Measurements from ENCODE around the gene SETD7.
A peak's percentile ranks its signal among the peaks of the same experiment; 100 is the strongest.

Gene SETD7

DNA sequence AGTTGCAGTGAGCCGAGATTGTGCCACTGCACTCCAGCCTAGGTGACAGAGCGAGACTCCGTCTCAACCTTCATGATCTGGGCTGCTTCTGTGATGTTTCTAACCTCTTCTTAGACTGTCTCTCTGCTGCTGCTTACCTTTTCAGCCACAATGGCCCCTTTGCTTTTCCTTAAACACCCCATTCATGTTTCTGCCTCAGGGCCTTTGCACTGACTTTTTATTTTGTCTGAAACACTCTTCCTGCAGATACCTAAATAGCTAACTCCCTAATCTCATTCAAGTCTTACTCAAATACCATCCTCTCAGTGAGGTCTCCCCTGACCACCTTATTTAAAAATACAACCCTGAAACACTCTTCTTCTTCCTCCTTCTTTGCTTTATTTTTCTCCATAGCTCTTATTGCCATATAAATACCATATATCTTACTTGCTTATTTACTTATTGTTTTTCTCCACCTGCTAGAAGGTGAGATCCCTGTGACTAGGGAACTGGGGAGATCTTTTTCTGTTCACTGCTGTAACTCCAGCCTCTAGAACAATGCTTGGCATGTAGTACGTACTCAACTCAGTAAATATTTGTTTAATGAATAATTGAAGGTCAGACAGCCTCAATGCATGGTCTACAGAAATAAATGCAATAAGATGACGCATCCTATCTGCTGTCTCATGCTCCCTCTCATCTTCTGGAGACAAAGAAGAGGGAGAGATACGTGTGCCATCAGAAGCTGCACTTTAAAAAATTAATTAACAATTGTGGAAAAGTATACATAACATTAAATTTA lies 43.8 kb upstream of the SETD7 start:
- no peak overlapping the region for H3K4me3 ChIP-seq
- intact Hi-C loops (cut with DNase I; ENCODE audit: low total_unique reads), result no loop called here
- no peaks in the 10 kb centered on the region for H3K36me3 ChIP-seq
- no peak overlapping the region for H3K27ac ChIP-seq
- H3K27me3 ChIP-seq, result peaks cover 0 to 3% of the 10 kb centered on the region in 2 donors
- DNase-seq, result no peak
- H3K9me3 ChIP-seq, result no peaks in the 10 kb centered on the region
- H3K4me1 ChIP-seq, result peaks cover 0 to 6% (median 0%) of the 10 kb centered on the region in 4 donors
- TF ChIP-seq, protein P1, sequence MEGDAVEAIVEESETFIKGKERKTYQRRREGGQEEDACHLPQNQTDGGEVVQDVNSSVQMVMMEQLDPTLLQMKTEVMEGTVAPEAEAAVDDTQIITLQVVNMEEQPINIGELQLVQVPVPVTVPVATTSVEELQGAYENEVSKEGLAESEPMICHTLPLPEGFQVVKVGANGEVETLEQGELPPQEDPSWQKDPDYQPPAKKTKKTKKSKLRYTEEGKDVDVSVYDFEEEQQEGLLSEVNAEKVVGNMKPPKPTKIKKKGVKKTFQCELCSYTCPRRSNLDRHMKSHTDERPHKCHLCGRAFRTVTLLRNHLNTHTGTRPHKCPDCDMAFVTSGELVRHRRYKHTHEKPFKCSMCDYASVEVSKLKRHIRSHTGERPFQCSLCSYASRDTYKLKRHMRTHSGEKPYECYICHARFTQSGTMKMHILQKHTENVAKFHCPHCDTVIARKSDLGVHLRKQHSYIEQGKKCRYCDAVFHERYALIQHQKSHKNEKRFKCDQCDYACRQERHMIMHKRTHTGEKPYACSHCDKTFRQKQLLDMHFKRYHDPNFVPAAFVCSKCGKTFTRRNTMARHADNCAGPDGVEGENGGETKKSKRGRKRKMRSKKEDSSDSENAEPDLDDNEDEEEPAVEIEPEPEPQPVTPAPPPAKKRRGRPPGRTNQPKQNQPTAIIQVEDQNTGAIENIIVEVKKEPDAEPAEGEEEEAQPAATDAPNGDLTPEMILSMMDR (IDR thresholded peaks at IDR 0.05), result no peak

DNA sequence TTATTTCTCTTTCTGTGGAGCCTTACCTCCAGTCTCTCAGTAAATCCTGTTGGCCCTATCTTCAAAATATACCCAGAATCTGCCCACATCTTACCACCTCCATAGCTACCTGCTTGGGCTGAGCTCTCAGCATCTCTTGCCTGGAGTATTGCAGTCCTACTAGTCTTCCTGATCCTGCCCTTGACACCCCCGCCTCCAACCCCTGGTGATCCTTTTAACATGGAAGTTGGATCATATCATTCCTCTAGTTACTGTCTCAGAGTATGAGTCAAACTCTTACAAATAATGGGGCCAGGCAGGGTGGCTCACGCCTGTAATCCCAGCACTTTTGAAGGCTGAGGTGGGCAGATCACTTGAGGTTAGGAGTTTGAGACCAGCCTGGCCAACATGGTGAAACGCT lies 43.1 kb upstream of the SETD7 start:
- H3K4me1 ChIP-seq, result peaks cover 0 to 6% (median 0%) of the 10 kb centered on the region in 4 donors
- H3K36me3 ChIP-seq, result no peaks in the 10 kb centered on the region
- intact Hi-C loops (cut with DNase I; ENCODE audit: low total_unique reads), result no loop called here
- H3K27ac ChIP-seq, result no peak overlapping the region
- DNase-seq, result no peak
- H3K27me3 ChIP-seq, result peaks cover 0 to 3% of the 10 kb centered on the region in 2 donors
- no peaks in the 10 kb centered on the region for H3K9me3 ChIP-seq
- TF ChIP-seq, protein P1 (IDR thresholded peaks at IDR 0.05), result no peak
- no peak overlapping the region for H3K4me3 ChIP-seq

DNA sequence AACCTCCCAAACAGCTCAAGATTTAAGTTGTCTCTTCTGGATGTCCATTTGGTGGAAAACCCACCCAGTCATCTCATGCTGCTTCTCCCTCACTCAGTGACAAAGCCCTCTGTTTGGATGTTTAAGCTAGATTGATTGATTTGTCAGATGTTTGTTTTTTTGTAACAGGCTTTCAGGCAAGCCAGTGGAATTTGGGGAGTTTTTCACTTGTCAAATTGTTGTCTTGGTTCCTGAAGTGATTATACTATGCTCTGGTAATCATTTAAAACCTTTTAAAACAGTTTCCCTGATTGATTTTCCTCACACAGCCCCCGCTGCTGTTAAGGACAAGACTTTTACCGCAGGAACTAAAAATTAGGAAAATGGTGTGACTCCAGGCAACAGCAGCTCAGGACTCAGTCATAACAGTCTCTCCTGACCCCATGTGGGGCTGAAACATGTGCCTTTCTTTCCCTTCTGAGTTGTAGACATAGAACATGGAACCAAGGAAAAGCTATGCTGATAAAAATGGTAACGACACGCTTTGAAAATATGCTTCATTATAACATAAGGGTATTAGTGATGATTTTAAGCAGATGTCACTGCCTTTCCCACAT lies 40.8 kb upstream of the SETD7 start:
- no peak overlapping the region for H3K27ac ChIP-seq
- no peak for DNase-seq
- intact Hi-C loops (cut with DNase I; ENCODE audit: low total_unique reads), result no loop called here
- no peaks in the 10 kb centered on the region for H3K9me3 ChIP-seq
- no peaks in the 10 kb centered on the region for H3K36me3 ChIP-seq
- H3K4me1 ChIP-seq, result peaks cover 0 to 6% (median 0%) of the 10 kb centered on the region in 4 donors
- H3K27me3 ChIP-seq, result peaks cover 0 to 3% of the 10 kb centered on the region in 2 donors
- H3K4me3 ChIP-seq, result no peak overlapping the region
- TF ChIP-seq, protein P1 (IDR thresholded peaks at IDR 0.05), result no peak

DNA sequence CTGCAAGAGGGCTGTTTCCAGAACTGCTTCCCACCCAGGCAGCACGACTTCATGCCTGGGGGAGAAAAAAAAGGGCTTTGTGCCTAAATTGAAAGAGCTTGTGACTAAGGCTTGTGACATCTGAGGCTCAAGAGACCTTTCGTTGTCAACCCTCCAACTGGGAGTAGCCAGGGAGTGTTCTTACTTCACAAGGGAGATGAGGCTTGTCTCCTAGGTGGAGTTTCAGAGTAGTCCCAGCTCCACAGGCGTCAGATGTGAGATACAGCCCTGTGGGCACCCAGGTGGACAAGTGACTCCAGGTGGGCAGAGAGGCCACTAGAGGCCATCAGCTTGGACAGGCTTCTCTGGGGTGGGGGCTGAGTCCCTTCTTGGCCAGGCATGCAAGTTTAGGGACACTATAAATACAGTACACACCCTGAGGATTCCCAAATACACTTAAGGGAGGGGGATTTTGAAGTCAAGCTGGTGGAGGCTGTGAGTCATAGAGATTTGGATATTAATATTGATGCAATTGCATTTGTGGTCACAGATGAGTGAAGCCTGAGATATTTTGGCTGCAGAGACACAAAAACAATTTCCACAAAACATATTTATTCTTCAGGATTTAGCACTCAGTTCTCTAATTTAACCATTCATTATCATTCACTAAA lies 40.1 kb upstream of the SETD7 start:
- Histone ChIP-seq H3K27me3 (peaks cover 0 to 3% of the 10 kb centered on the region in 2 donors), H3K9me3 (no peaks in the 10 kb centered on the region), H3K27ac (no peak overlapping the region), H3K4me1 (peaks cover 0 to 6% (median 0%) of the 10 kb centered on the region in 4 donors), H3K4me3 (no peak overlapping the region), H3K36me3 (no peaks in the 10 kb centered on the region)
- DNase-seq, result peak; percentile 70 to 73
- intact Hi-C loops (cut with DNase I; ENCODE audit: low total_unique reads), result no loop called here
- TF ChIP-seq, protein P1 (IDR thresholded peaks at IDR 0.05), result no peak

DNA sequence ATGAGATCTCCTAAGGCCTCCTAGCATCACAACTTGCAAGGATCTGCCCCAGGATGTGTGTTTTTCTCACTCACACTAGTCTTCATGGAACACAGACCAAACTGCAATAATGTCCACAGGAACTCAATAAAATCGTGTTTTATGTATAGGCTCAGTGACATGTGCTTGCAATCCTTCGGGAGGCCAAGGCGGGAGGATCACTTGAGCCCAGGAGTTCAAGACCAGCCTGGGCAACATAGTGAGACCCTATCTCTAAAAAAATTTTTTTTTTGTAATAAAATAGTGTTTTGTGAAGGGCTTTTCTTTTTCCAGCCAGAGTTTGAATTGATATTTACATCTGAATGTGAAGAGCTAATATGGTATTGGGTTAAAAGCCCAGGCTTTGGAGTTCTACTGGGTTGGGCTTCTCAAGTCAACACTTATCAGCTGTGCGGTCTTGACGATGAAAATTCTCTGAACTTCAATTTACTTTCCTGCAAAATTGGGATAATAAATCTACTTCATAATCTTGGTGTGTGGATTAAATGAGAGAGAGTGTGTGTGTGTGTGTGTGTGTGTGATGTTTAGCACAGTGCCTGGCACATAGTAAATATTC lies 38.7 kb upstream of the SETD7 start:
- Histone ChIP-seq H3K27me3 (peaks cover 0 to 3% of the 10 kb centered on the region in 2 donors), H3K4me1 (peaks cover 0 to 6% (median 0%) of the 10 kb centered on the region in 4 donors), H3K27ac (no peak overlapping the region), H3K9me3 (no peaks in the 10 kb centered on the region), H3K36me3 (no peaks in the 10 kb centered on the region), H3K4me3 (no peak overlapping the region)
- no peak for DNase-seq
- TF ChIP-seq, protein P1 (IDR thresholded peaks at IDR 0.05), result no peak
- intact Hi-C loops (cut with DNase I; ENCODE audit: low total_unique reads), result no loop called here
